H1 (cell line): ENCODE results near the gene BEST1.

ENCODE experiments used
- BCL11A ChIP-seq, 2 experiments: IDR thresholded peaks; one replicate each; pipeline ENCODE4 v1.6.1; 2011; ENCODE audit warnings: low read depth in 2 of 2, low read length in 2 of 2, mild to moderate bottlenecking in 2 of 2
- BRCA1 ChIP-seq: IDR thresholded peaks from 2 replicates; pipeline ENCODE4 v1.6.1; 2012; ENCODE audit warnings: low read depth, low read length, improper control_type of control experiment
- CHD7 ChIP-seq: fragments of 300-600 bp; sonication (generic); IDR thresholded peaks from 2 replicates; pipeline ENCODE4 v1.7.1; 2012; ENCODE audit warnings: low read length, moderate library complexity, mild to moderate bottlenecking, inconsistent platforms; ENCODE audit not compliant: insufficient replicate concordance
- CTCF ChIP-seq, 3 experiments: IDR thresholded peaks; 1 replicate in 2 of 3; 2 replicates in 1 of 3; pipeline versions ENCODE4 v1.5.1 to v1.6.1; 2011; ENCODE audit warnings: low read length in 3 of 3, mild to moderate bottlenecking in 3 of 3, inconsistent platforms in 2 of 3, low read depth in 1 of 3, moderate library complexity in 1 of 3; ENCODE audit not compliant: insufficient read depth in 1 of 3; ENCODE audit errors: control extremely low read depth in 1 of 3
- EGR1 ChIP-seq: IDR thresholded peaks from 2 replicates; pipeline ENCODE4 v1.6.1; 2011; ENCODE audit warnings: low read depth, low read length, borderline replicate concordance
- FOSL1 ChIP-seq: IDR thresholded peaks from 2 replicates; pipeline ENCODE4 v1.6.1; 2011; ENCODE audit warnings: mild to moderate bottlenecking, low read depth, low read length, moderate library complexity; ENCODE audit not compliant: insufficient read depth
- PHF8 ChIP-seq: fragments of 200-600 bp; sonication (generic); conservative IDR thresholded peaks from 2 replicates; pipeline ENCODE4 v1.7.1; 2012; ENCODE audit warnings: low read depth, mild to moderate bottlenecking, inconsistent platforms, low read length, moderate library complexity
- POLR2A ChIP-seq, 2 experiments: IDR thresholded peaks; 1 replicate in 1 of 2; 2 replicates in 1 of 2; pipeline ENCODE4 v1.6.1; 2011; ENCODE audit warnings: low read depth in 2 of 2, low read length in 2 of 2, mild to moderate bottlenecking in 2 of 2; ENCODE audit errors: control extremely low read depth in 1 of 2
- RFX5 ChIP-seq: IDR thresholded peaks from 2 replicates; pipeline ENCODE4 v1.6.1; 2011; ENCODE audit warnings: low read depth, low read length, improper control_type of control experiment, borderline replicate concordance
- SIX5 ChIP-seq: IDR thresholded peaks from 2 replicates; pipeline ENCODE4 v1.6.1; 2011; ENCODE audit warnings: mild to moderate bottlenecking, low read depth, low read length
- TEAD4 ChIP-seq: IDR thresholded peaks from 2 replicates; pipeline ENCODE4 v1.6.1; 2012; ENCODE audit warnings: low read depth, low read length, inconsistent platforms, mixed read lengths

GRCh38 chr11:61973476-61974162, 23.5 kb downstream of the BEST1 start:
- TF ChIP-seq RFX5 (no peak), CTCF (IDR thresholded peaks at IDR 0.05; ENCODE audit: control extremely low read depth in 1 of 3, insufficient read depth in 1 of 3, low read depth in 1 of 3, low read length in 3 of 3) (no peak), PHF8 (no peak), BCL11A (IDR thresholded peaks at IDR 0.05; ENCODE audit: low read depth in 2 of 2, low read length in 2 of 2) (no peak), SIX5 (no peak), CHD7 (no peak), POLR2A (IDR thresholded peaks at IDR 0.05; ENCODE audit: control extremely low read depth in 1 of 2, low read depth in 2 of 2, low read length in 2 of 2) (no peak), FOSL1 (no peak), TEAD4 (no peak), BRCA1 (no peak), EGR1 (no peak)
